ENCODE data around the gene CHPF2.

DNA sequence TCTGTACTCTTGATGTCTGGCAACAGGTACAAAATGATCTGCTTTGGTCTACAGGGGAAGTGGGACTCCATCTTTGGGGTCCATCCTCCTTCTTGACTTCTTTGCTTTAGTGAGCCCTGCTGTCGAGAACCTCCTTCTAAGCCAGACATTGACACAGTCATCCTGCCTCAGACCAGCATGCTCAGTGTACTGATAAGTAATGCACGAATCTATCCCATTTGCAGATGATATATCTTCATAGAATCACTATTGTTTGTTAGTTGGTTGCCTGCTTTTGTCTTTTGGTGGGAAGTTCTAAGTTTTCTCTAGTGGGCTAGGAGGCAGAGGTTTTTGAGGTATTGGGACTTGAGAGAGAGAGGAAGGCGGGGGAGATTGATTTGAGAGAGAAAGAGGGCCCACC lies 30.9 kb upstream of the CHPF2 start:
- TF ChIP-seq, protein P1, sequence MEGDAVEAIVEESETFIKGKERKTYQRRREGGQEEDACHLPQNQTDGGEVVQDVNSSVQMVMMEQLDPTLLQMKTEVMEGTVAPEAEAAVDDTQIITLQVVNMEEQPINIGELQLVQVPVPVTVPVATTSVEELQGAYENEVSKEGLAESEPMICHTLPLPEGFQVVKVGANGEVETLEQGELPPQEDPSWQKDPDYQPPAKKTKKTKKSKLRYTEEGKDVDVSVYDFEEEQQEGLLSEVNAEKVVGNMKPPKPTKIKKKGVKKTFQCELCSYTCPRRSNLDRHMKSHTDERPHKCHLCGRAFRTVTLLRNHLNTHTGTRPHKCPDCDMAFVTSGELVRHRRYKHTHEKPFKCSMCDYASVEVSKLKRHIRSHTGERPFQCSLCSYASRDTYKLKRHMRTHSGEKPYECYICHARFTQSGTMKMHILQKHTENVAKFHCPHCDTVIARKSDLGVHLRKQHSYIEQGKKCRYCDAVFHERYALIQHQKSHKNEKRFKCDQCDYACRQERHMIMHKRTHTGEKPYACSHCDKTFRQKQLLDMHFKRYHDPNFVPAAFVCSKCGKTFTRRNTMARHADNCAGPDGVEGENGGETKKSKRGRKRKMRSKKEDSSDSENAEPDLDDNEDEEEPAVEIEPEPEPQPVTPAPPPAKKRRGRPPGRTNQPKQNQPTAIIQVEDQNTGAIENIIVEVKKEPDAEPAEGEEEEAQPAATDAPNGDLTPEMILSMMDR (IDR thresholded peaks at IDR 0.05), result no peak
- no peak for TF ChIP-seq POLR2A (IDR thresholded peaks at IDR 0.05)

All from uterus (tissue), 2 donors.